Neural progenitor cell (in vitro differentiated cells): Measurements from ENCODE around the gene BTF3.

Source experiments
- CTCF ChIP-seq: fragments of 200-600 bp; sonication (generic); IDR thresholded peaks from 2 replicates; pipeline ENCODE4 v1.5.1; 2017; ENCODE audit warnings: antibody characterized with exemption, mild to moderate bottlenecking
- EZH2 ChIP-seq: fragments of 200-600 bp; sonication (generic); IDR thresholded peaks from 2 replicates; pipeline ENCODE4 v1.6.1; 2017; ENCODE audit warnings: antibody characterized with exemption, mild to moderate bottlenecking, moderate library complexity
- EZH2phosphoT487 ChIP-seq: fragments of 200-600 bp; sonication (generic); IDR thresholded peaks from 2 replicates; pipeline ENCODE4 v1.6.1; 2017; ENCODE audit warnings: antibody characterized with exemption

- TF ChIP-seq CTCF (no peak), EZH2phosphoT487 (no peak), EZH2 (no peak)
Observed at GRCh38 chr5:73471654-73472053, 26.6 kb upstream of the BTF3 start.
